ENCODE measurements around the gene MAN1C1. TPM values are rescaled to one million over a fixed set of nuclear protein-coding genes. Genes with fewer than 3 reads are reported as not detected.

MAN1C1 gene
- polyA plus RNA-seq, 3 donors from 2014 or later: 0.48 to 2.8 (median 1.2) TPM

DNA sequence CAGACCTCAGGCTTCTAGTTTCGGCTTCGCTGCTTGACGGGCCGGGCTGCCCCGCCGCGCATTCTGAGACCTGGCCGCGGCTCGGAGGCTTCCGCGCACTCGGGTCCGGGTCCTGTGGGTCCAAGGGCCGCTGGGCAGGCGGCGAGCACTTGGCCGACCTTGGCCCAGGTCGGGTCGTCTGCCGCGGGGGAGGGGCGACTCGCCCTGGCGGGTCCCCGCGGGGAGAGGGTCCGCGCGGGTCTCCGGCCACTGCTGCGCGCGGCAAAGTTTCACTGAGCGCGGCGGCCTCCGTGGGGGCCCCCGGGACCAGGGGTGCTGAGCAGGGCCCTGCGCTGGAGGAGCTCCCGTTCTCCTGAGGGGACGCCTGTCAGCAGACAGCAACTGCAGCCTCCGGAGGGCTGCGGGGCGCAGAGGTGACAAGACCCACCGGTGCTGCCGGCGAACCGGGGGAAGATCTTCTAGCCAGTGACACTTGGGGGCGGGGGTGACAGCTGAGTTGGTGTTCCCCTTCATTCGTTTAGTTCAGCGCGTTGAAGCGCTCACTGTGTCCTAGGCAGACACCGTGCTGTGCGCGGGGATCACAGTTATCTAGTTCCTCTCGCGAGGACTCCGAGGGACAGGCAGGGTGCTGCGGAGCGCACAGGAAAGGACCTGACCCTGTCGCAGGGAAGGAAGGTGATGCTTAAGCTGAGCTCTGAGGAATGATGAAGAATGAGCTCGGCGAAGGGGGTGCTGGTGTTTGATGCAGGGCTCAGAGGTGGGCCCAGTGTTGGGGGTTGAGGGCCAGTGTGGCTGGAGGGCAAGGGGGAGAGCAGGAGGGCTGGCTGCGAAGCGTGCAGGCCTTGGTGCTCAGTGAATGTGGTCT is 203.9 kb downstream of the MAN1C1 start:
- DNase-seq: peak; percentile 74 to 77 (median 74)
- H3K4me3 Mint-ChIP-seq: peak overlapping the region; percentile 93 to 98 (median 95)
- H3K9me3 Mint-ChIP-seq: no peaks in the 10 kb centered on the region
- peaks cover 0 to 4% (median 0%) of the 10 kb centered on the region in 3 donors for H3K36me3 Mint-ChIP-seq
- peak overlapping the region; percentile 89 to 99 (median 97) for H3K27ac Mint-ChIP-seq
- H3K27me3 Mint-ChIP-seq (ENCODE audit: low read depth in 3 of 3): peaks cover 8 to 14% (median 9%) of the 10 kb centered on the region in 3 donors
- H3K4me1 Mint-ChIP-seq: peaks cover 34 to 41% of the 10 kb centered on the region in 2 donors

DNA sequence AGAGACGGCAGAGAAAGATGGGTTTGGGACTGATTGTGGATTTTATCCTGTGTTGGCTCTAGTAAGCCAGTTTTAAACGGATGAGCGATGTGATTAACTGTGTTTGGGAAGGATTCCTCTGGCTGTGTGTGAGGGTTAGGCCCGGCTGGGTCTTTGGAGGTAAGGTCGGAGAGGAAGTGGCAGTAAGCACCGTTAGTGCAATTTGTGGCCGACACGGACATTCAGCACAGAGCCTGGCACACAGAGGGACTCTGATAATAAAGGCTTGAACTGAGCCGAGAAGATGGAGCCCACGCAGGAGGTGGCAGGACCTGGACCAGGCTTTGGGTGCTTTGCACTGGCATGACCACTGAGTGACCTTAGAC is 204.5 kb downstream of the MAN1C1 start:
- Mint-ChIP-seq H3K27me3 (ENCODE audit: low read depth in 3 of 3) (peaks cover 8 to 14% (median 9%) of the 10 kb centered on the region in 3 donors), H3K4me1 (peaks cover 34 to 41% of the 10 kb centered on the region in 2 donors)

DNA sequence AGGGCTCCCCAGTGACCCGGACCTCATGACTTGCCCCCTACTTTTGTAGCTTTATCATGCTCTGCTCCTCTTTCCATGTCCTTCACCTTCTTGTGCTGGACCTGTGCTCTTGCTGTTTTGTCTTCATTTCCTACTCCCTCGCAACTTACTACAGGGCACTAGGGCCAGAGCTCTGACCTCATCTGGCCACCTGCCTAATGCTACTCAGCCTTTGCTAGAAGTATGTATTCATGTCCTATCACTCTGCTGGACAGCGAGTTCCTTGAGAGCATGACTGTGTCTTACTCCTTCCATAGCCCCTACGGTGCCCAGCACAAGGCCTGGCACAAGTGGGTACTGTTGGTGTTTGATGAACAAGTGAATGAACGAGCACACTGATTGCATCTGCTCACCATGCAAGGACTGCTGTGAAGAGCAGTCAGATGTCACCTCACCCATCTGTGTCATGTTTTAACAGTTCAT is 205.1 kb downstream of the MAN1C1 start:
- peaks cover 8 to 14% (median 10%) of the 10 kb centered on the region in 3 donors for H3K27me3 Mint-ChIP-seq (ENCODE audit: low read depth in 3 of 3)
- no peaks in the 10 kb centered on the region for H3K9me3 Mint-ChIP-seq
- no peak for DNase-seq
- peaks cover 34 to 41% of the 10 kb centered on the region in 2 donors for H3K4me1 Mint-ChIP-seq
- peak overlapping the region; percentile 92 to 97 (median 93) for H3K4me3 Mint-ChIP-seq
- H3K36me3 Mint-ChIP-seq: peaks cover 0 to 4% (median 4%) of the 10 kb centered on the region in 3 donors
- peak overlapping the region; percentile 86 to 99 (median 96) for H3K27ac Mint-ChIP-seq

More for the DNA sequence above, 204.5 kb downstream of the MAN1C1 start:
- Mint-ChIP-seq H3K36me3 (peaks cover 0 to 4% (median 1%) of the 10 kb centered on the region in 3 donors), H3K9me3 (no peaks in the 10 kb centered on the region), H3K27ac (peak overlapping the region; percentile 86 to 99 (median 96)), H3K4me3 (peak overlapping the region; percentile 92 to 97 (median 93))
- DNase-seq: no peak

DNA sequence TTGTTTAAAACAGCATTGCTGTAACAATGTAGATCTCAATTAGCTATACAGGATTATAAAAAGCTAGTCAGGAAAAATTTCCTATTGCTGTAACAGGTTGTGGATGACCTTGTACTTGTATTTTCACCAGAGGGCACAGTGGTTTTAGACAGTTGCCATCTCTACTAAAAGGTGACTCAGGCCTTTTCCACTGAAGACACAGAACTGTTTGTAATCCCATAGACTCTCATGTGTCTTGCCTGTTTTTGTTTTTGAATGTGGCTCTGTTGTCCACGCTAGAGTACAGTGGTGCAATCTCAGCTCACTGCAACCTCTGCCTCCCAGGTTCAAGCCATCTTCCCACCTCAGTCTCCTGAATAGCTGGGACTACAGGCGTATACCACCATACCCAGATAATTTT is 209.0 kb downstream of the MAN1C1 start:
- DNase-seq: no peak
- Mint-ChIP-seq H3K27me3 (ENCODE audit: low read depth in 3 of 3) (peaks cover 0 to 8% (median 3%) of the 10 kb centered on the region in 3 donors), H3K4me3 (no peak overlapping the region), H3K27ac (no peak overlapping the region), H3K36me3 (peaks cover 23 to 30% (median 24%) of the 10 kb centered on the region in 3 donors), H3K9me3 (no peaks in the 10 kb centered on the region), H3K4me1 (peaks cover 17 to 19% of the 10 kb centered on the region in 2 donors)

DNA sequence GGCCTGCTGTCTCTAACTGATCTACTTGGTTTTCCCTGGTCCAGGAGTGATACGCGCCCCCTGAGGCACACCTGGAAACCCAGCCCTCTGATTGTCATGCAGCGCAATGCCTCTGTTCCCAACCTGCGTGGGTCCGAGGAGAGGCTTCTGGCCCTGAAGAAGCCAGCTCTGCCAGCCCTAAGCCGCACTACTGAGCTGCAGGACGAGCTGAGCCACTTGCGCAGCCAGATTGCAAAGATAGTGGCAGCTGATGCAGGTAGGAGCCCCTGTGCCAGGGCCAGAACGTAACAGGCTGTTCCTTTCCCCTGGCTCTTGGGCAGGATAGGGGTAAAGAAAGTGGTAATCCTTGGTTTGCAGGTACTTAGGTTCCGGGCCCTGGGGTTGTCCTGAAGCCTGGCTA is 210.0 kb downstream of the MAN1C1 start:
- H3K4me3 Mint-ChIP-seq: no peak overlapping the region
- H3K27me3 Mint-ChIP-seq (ENCODE audit: low read depth in 3 of 3): peaks cover 0 to 2% (median under 1%) of the 10 kb centered on the region in 3 donors
- no peaks in the 10 kb centered on the region for H3K9me3 Mint-ChIP-seq
- peaks cover 28 to 40% (median 30%) of the 10 kb centered on the region in 3 donors for H3K36me3 Mint-ChIP-seq
- H3K4me1 Mint-ChIP-seq: peaks cover 7 to 9% of the 10 kb centered on the region in 2 donors
- no peak overlapping the region for H3K27ac Mint-ChIP-seq
- no peak for DNase-seq

DNA sequence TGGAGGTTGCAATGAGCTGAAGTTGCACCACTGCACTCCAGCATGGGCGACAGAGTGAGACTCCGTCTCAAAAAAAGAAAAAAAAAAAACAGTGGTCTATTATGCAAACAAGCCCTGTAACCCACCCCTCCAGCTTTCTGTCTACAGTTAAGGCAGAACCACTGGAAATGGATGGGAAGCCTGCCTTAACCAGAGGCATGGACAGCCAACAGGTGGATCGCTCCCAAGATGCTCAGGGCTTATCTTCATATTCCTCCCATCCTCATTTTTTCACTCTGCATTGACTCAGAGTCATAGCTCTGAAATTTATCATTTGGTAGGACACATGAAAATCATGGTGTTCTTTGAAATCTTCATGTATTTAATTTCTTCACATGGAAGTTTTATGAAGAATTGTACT is 211.9 kb downstream of the MAN1C1 start:
- Mint-ChIP-seq H3K27ac (no peak overlapping the region), H3K9me3 (no peaks in the 10 kb centered on the region), H3K36me3 (peaks cover 30 to 55% (median 35%) of the 10 kb centered on the region in 3 donors), H3K4me1 (no peaks in the 10 kb centered on the region), H3K27me3 (ENCODE audit: low read depth in 3 of 3) (peaks cover 0 to 2% (median 0%) of the 10 kb centered on the region in 3 donors), H3K4me3 (no peak overlapping the region)
- no peak for DNase-seq

DNA sequence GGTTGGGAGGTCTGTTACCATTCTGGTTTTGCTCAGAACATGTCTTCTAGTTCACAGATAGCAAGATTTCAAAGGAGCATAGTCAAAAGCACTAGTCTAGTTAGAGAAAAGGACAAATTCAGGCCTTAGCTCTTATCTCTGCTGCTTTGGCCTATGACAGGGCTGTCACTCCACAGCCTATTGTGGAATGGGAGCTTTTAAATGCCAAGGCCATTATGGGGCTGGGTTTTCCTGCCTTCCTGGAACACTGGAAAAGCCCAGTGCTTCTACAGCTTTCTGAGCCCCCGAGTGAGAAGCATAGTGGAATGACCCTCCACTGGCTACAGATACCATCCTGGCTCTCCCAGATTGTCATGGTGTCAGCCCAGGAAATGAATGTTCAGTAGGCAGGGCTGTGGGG is 212.5 kb downstream of the MAN1C1 start:
- Mint-ChIP-seq H3K27me3 (ENCODE audit: low read depth in 3 of 3) (peaks cover 0 to 2% (median 0%) of the 10 kb centered on the region in 3 donors), H3K4me3 (no peak overlapping the region), H3K9me3 (no peaks in the 10 kb centered on the region), H3K27ac (peak overlapping the region in 1 of 6 donors; percentile 64), H3K36me3 (peaks cover 30 to 55% (median 35%) of the 10 kb centered on the region in 3 donors), H3K4me1 (no peaks in the 10 kb centered on the region)
- DNase-seq: no peak

DNA sequence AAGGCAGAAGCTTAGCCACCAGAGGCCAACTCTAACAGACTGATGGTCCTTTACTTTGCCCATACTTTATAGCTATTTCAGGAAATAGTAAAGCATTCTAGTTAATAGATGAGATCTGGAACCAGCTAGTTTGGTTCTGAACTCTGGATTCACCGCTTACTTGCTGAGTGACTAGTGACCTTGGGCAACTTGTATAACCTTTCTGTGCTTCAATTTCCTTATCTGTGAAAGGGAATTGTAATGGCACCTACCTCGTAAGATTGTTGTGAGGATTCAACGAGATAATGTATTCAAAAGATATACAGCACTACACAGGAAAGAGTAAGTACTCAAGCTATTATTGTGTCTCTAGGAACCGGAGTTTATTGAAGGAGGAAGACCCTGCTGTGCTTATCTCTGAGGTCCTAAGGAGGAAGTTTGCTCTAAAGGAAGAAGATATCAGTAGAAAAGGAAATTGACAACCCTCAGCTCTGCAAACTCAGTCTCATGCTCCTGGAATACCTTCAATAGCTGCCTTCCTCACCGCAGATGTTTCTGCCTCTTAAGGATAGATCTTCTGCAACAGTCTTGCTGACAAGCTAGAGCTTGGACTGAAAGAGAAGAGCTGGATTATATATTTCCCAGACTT is 215.1 kb downstream of the MAN1C1 start:
- Mint-ChIP-seq H3K27me3 (ENCODE audit: low read depth in 3 of 3) (no peaks in the 10 kb centered on the region), H3K27ac (peak overlapping the region in 2 of 6 donors; percentile 22 to 40), H3K9me3 (no peaks in the 10 kb centered on the region), H3K4me1 (no peaks in the 10 kb centered on the region), H3K4me3 (no peak overlapping the region), H3K36me3 (peaks cover 35 to 55% (median 39%) of the 10 kb centered on the region in 3 donors)
- DNase-seq: no peak

DNA sequence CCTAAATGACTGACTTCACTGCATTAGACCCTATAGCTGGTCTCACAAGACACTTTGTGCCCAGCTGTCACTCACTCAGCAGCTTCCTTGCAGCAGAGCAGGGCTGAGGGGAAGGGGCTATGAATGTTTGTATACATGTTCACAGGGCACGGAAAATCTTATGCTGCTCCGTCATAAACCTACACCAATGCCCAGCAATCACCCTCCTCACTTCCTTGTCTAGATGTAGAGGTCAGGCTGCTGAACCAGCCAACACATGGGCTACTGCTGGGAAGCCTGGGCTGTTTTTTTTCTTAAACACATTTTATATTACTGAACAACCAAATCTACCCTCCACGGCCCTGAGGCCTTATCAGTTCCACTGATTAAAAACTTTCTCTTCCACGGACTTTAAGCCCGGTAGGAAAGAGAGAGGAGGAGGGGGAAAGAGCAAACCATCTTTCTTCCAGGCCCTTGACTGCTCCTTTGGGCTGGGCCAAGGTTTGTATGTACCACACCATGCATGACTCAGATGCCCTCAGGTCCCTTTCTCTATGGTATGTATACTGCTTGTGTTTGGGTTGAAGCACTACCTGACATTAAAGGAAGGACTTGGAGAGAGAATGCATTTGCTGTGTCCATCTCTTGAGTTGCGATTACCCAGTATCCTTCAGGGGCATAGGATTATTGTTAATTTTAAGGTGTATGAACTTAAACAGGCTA is 215.9 kb downstream of the MAN1C1 start:
- Mint-ChIP-seq H3K36me3 (peaks cover 35 to 52% (median 36%) of the 10 kb centered on the region in 3 donors), H3K27ac (no peak overlapping the region), H3K9me3 (no peaks in the 10 kb centered on the region), H3K4me1 (no peaks in the 10 kb centered on the region), H3K27me3 (ENCODE audit: low read depth in 3 of 3) (no peaks in the 10 kb centered on the region), H3K4me3 (no peak overlapping the region)
- no peak for DNase-seq

DNA sequence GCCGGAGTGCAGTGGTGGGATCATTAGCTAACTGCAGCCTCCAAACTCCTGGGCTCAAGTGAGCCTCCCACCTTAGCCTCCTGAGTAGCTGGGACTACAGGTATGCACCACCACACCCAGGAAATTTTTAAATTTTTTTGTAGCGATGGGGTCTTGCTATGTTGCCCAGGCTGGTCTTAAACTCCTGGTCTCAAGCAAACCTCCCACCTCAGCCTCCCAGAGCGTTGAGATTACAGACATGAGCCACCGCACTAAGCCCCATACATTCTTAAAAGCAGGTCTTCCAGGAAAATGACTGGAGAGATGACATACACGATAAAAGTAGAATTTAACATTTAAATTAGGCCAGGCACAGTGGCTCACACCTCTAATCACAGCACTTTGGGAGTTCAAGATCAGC is 216.6 kb downstream of the MAN1C1 start:
- Mint-ChIP-seq H3K4me1 (no peaks in the 10 kb centered on the region), H3K27me3 (ENCODE audit: low read depth in 3 of 3) (no peaks in the 10 kb centered on the region), H3K27ac (no peak overlapping the region), H3K9me3 (no peaks in the 10 kb centered on the region), H3K4me3 (no peak overlapping the region), H3K36me3 (peaks cover 29 to 48% (median 31%) of the 10 kb centered on the region in 3 donors)
- no peak for DNase-seq

Other genes with a start within 250 kb of the MAN1C1 start
- gene RHCE, start 196.0 kb upstream of the MAN1C1 start, polyA plus RNA-seq: not detected
- gene MACO1, start 185.9 kb upstream of the MAN1C1 start, polyA plus RNA-seq: 1 to 10 TPM in 2 of 3 donors, under 1 TPM in 1; 0.45 to 5.2 (median 3.7) TPM
- 10 to 100 TPM; 46.5 to 81.5 (median 69.2) TPM for gene LDLRAP1, start 73.2 kb upstream of the MAN1C1 start, polyA plus RNA-seq
- gene SELENON, start 183.4 kb downstream of the MAN1C1 start, polyA plus RNA-seq: 1 to 10 TPM in 1 of 3 donors, under 1 TPM in 2; 0.79 to 1.6 (median 0.90) TPM
- 10 to 100 TPM; 36.0 to 66.5 (median 43.5) TPM for gene MTFR1L, start 203.2 kb downstream of the MAN1C1 start, polyA plus RNA-seq
- gene AUNIP, start 242.7 kb downstream of the MAN1C1 start, polyA plus RNA-seq: under 1 TPM in 2 of 3 donors, not detected in 1; 0.31 to 0.37 TPM

Data from immature natural killer cell (primary cell).